ENCODE data around the gene SLC6A19.

SLC6A19 gene

GRCh38 chr5:1172670-1173404, 28.6 kb upstream of the SLC6A19 start:
- no peak for TF ChIP-seq CTCF (IDR thresholded peaks at IDR 0.05; ENCODE audit: insufficient read depth, low read depth, low read length, missing control alignments)
- no peak for DNase-seq (ENCODE audit: low read depth)
- no peak overlapping the region for H3K4me3 ChIP-seq (ENCODE audit: low read length)

- DNase-seq (ENCODE audit: low read depth), result no peak
- no peak overlapping the region for H3K4me3 ChIP-seq (ENCODE audit: low read length)
- no peak for TF ChIP-seq CTCF (IDR thresholded peaks at IDR 0.05; ENCODE audit: insufficient read depth, low read depth, low read length, missing control alignments)
These were observed 27.8 kb upstream of the SLC6A19 start for GRCh38 chr5:1173485-1174070.

GRCh38 chr5:1174122-1174936, 27.1 kb upstream of the SLC6A19 start:
- TF ChIP-seq CTCF (IDR thresholded peaks at IDR 0.05; ENCODE audit: insufficient read depth, low read depth, low read length, missing control alignments), result peak; percentile 53
- no peak overlapping the region for H3K4me3 ChIP-seq (ENCODE audit: low read length)
- DNase-seq (ENCODE audit: low read depth), result peak; percentile 18

GRCh38 chr5:1175015-1175414, 26.4 kb upstream of the SLC6A19 start:
- TF ChIP-seq CTCF (IDR thresholded peaks at IDR 0.05; ENCODE audit: insufficient read depth, low read depth, low read length, missing control alignments), result no peak
- DNase-seq (ENCODE audit: low read depth), result no peak
- no peak overlapping the region for H3K4me3 ChIP-seq (ENCODE audit: low read length)

- H3K4me3 ChIP-seq (ENCODE audit: low read length), result no peak overlapping the region
- DNase-seq (ENCODE audit: low read depth), result no peak
- no peak for TF ChIP-seq CTCF (IDR thresholded peaks at IDR 0.05; ENCODE audit: insufficient read depth, low read depth, low read length, missing control alignments)
These were observed 25.5 kb upstream of the SLC6A19 start for GRCh38 chr5:1175801-1176472.

- DNase-seq (ENCODE audit: low read depth), result no peak
- H3K4me3 ChIP-seq (ENCODE audit: low read length), result no peak overlapping the region
- no peak for TF ChIP-seq CTCF (IDR thresholded peaks at IDR 0.05; ENCODE audit: insufficient read depth, low read depth, low read length, missing control alignments)
These were observed 24.7 kb upstream of the SLC6A19 start for GRCh38 chr5:1176473-1177391.

Data from epithelial cell of esophagus (primary cell).